ENCODE measurements around the gene CRKL.

CRKL gene

DNA sequence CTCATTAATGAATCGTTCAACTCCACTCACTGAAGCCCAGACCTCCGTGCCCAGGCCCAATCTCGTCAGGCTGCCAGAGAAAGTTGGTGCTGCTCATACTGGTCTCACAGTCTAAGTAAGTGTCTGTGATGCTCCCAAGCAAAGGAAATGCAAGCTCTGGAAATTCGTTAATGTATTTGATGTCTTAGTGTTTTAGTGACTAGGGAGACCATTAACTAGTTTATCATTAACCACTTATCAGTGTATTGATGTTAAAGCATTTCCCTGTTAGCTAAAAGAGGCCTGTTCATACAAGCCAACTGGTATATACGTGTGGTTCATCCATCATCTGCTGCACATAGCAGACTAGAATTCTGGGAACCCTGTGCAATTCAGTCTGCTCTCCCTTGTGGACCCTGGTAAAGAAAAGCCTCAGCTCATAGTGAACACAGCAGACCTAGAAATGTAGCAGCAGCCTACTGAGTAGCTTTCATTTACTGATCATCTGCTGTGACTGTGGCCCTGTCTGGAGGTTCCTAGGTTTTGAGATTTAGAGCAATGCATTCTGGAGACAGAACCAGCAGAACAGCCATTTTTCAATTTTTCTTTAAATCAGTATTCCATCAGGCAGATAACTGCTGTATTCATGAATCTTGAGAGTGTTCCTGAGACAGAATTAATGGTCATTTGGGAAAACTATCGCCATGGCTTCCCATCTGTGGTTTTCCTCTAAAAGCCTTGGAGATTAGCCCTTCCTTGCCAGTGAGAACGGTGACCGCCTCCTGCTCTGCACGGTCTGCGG lies 34.1 kb downstream of the CRKL start (continued):
- TF ChIP-seq ZNF660 (tag by site-specific recombination; IDR thresholded peaks at IDR 0.05) (no peak), ZNF530 (tag by site-specific recombination; IDR thresholded peaks at IDR 0.05; ENCODE audit: low read depth) (no peak), ZNF354C (tag by site-specific recombination; IDR thresholded peaks at IDR 0.05; ENCODE audit: borderline replicate concordance, low read depth) (no peak), ZNF664 (tag by site-specific recombination; IDR thresholded peaks at IDR 0.05) (no peak), ZNF677 (tag by site-specific recombination; IDR thresholded peaks at IDR 0.05) (no peak), ZNF16 (tag by site-specific recombination; IDR thresholded peaks at IDR 0.05; ENCODE audit: low read depth) (no peak), ZNF157 (tag by site-specific recombination; IDR thresholded peaks at IDR 0.05) (no peak)

DNA sequence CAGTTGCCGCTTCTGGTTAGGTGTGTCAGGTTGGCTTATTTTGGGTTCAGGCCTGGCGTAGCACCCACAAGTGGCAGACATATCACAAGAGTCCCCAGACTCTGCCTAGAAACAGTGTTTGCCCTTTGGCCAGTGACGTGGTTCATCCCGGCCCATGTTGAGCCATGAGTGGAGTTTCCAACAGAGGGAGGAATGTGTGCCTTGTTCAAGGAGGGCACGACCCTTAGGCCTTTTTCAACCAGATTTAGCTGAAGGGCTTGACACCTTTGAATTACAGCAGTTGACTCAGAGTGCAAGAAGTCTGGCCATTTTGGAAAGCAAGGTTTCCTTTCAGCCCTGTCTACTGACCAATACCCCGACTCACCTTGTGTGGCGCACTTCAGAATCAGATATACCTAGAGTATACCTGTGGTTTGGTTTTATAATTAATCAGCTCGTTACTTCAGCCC lies 34.7 kb downstream of the CRKL start:
- TF ChIP-seq ZNF596 (tag by site-specific recombination; IDR thresholded peaks at IDR 0.05) (no peak), GLI2 (tag by site-specific recombination; IDR thresholded peaks at IDR 0.05; ENCODE audit: borderline replicate concordance, low read depth) (no peak), ZBTB8A (tag by site-specific recombination; IDR thresholded peaks at IDR 0.05) (no peak), ZNF354C (tag by site-specific recombination; IDR thresholded peaks at IDR 0.05; ENCODE audit: borderline replicate concordance, low read depth) (no peak), ZNF623 (tag by site-specific recombination; IDR thresholded peaks at IDR 0.05) (no peak), ZNF514 (tag by site-specific recombination; IDR thresholded peaks at IDR 0.05) (no peak), ZNF133 (tag by site-specific recombination; IDR thresholded peaks at IDR 0.05) (no peak), ZNF423 (tag by site-specific recombination; IDR thresholded peaks at IDR 0.05) (no peak), ZNF184 (tag by site-specific recombination; IDR thresholded peaks at IDR 0.05) (no peak), KLF8 (tag by site-specific recombination; IDR thresholded peaks at IDR 0.05) (no peak), OSR2 (tag by site-specific recombination; IDR thresholded peaks at IDR 0.05) (no peak), ZNF629 (tag by site-specific recombination; IDR thresholded peaks at IDR 0.05) (no peak), ZNF2 (tag by site-specific recombination; IDR thresholded peaks at IDR 0.05) (no peak)
- TF ChIP-seq, protein P1, sequence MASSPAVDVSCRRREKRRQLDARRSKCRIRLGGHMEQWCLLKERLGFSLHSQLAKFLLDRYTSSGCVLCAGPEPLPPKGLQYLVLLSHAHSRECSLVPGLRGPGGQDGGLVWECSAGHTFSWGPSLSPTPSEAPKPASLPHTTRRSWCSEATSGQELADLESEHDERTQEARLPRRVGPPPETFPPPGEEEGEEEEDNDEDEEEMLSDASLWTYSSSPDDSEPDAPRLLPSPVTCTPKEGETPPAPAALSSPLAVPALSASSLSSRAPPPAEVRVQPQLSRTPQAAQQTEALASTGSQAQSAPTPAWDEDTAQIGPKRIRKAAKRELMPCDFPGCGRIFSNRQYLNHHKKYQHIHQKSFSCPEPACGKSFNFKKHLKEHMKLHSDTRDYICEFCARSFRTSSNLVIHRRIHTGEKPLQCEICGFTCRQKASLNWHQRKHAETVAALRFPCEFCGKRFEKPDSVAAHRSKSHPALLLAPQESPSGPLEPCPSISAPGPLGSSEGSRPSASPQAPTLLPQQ (tag by site-specific recombination; IDR thresholded peaks at IDR 0.05): no peak
- Histone ChIP-seq H3K27ac (ENCODE audit: extremely low read depth, low read depth, low read length) (0 out of 2 replicates have a peak overlapping the region, but pooled peaks have one; percentile 7), H3K36me3 (ENCODE audit: control insufficient read depth in 2 of 2, insufficient read depth in 1 of 2, low read length in 2 of 2) (peaks cover 5 to 64% of the 10 kb centered on the region in 2 experiments; a peak in 2 of 3 replicates), H3K9me3 (ENCODE audit: control insufficient read depth, insufficient read depth, low read depth, low read length) (no peaks in the 10 kb centered on the region), H3K4me1 (ENCODE audit: control insufficient read depth, insufficient read depth, low read length) (no peaks in the 10 kb centered on the region), H3K4me3 (ENCODE audit: low read depth, low read length) (no peak overlapping the region)
- ChIA-PET CTCF (interaction anchor here (1.5 to 2.3 kb wide), 2 partner anchors 10 to 66 kb away, joined by 5 to 9 read pairs; no protein-coding TSS in a partner anchor), POLR2A (interaction anchor here (1.3 kb wide), 1 partner anchor 30 kb away, joined by 4 read pairs; the partner anchor contains the start of gene LZTR1)

DNA sequence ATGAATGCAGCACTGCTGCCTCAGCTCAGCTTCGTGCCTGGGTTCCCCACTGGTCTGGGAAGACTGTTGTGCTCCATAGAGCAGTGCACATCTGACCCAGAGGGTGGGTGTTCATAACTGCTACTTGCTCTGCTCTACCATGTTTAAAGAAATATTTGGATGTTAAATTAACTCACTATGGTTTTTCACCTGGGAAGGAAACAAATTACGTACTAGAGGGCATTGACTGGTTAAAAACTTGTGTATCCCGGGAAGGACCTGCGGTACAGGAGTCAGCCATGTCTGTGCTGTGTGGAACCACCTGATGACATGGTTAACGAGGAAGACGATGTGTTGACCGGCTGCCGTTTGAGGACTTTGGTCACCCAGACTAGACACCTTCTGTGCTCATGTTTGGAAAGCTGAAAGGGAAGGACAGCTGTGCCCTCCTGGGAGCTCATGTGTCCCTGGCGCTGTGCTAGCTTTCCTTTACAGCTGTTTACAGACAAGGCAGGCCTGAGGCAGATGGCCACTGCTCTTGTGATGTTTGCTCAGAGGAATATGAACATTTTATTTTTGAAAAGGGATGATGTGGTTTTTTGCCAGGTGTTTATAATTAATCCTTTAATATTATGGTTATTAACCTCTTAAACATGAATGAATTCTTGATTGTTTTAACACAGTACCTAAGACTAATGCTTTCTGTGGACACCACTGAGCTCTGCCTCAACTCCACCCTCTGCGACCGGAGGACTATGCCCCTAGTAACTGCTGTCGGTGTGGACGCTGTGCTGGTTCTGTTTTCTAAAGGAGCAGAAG lies 35.5 kb downstream of the CRKL start:
- POLR2A ChIA-PET: interaction anchor here (0.5 kb wide), 1 partner anchor 35 kb away, joined by 4 read pairs; no protein-coding TSS in a partner anchor
- Histone ChIP-seq H3K4me3 (ENCODE audit: low read depth, low read length) (no peak overlapping the region), H3K9me3 (ENCODE audit: control insufficient read depth, insufficient read depth, low read depth, low read length) (no peaks in the 10 kb centered on the region), H3K4me1 (ENCODE audit: control insufficient read depth, insufficient read depth, low read length) (no peaks in the 10 kb centered on the region), H3K27ac (ENCODE audit: extremely low read depth, low read depth, low read length) (no peak overlapping the region), H3K36me3 (ENCODE audit: control insufficient read depth in 2 of 2, insufficient read depth in 1 of 2, low read length in 2 of 2) (peaks cover 5 to 64% of the 10 kb centered on the region in 2 experiments; a peak in 2 of 3 replicates)
- CTCF ChIA-PET: interaction anchor here (0.6 to 2.3 kb wide), 4 partner anchors 9 to 379 kb away, joined by 3 to 9 read pairs (median 4); partner anchors contain the start of gene LZTR1
- TF ChIP-seq, protein P2, sequence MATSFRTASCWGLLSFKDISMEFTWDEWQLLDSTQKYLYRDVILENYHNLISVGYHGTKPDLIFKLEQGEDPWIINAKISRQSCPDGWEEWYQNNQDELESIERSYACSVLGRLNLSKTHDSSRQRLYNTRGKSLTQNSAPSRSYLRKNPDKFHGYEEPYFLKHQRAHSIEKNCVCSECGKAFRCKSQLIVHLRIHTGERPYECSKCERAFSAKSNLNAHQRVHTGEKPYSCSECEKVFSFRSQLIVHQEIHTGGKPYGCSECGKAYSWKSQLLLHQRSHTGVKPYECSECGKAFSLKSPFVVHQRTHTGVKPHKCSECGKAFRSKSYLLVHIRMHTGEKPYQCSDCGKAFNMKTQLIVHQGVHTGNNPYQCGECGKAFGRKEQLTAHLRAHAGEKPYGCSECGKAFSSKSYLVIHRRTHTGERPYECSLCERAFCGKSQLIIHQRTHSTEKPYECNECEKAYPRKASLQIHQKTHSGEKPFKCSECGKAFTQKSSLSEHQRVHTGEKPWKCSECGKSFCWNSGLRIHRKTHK (tag by site-specific recombination; IDR thresholded peaks at IDR 0.05): no peak
- TF ChIP-seq ZNF433 (tag by site-specific recombination; IDR thresholded peaks at IDR 0.05; ENCODE audit: low read depth) (no peak), ZNF560 (tag by site-specific recombination; IDR thresholded peaks at IDR 0.05; ENCODE audit: borderline replicate concordance) (no peak), HOXD13 (CRISPR knock-in tag; IDR thresholded peaks at IDR 0.05; ENCODE audit: borderline replicate concordance) (no peak), ZBTB20 (tag by site-specific recombination; IDR thresholded peaks at IDR 0.05) (no peak), ZNF707 (tag by site-specific recombination; IDR thresholded peaks at IDR 0.05) (no peak), ZNF677 (tag by site-specific recombination; IDR thresholded peaks at IDR 0.05) (no peak), ZNF366 (tag by site-specific recombination; conservative IDR thresholded peaks at IDR 0.05) (no peak), ZNF19 (tag by site-specific recombination; IDR thresholded peaks at IDR 0.05; ENCODE audit: low read depth) (no peak), SP2 (tag by site-specific recombination; IDR thresholded peaks at IDR 0.05) (no peak), KLF8 (tag by site-specific recombination; IDR thresholded peaks at IDR 0.05) (no peak), ZNF555 (tag by site-specific recombination; conservative IDR thresholded peaks at IDR 0.05) (no peak)

Measured in HEK293 (cell line).